GM19240 (cell line): ENCODE measurements around the gene OSBPL6.
"Not testable (repeated sequence)": the region's sequence is repeated elsewhere in the genome, so short reads cannot be mapped to it uniquely, and the experiment has no call there.

ENCODE experiments used
- DNase-seq: peaks from one replicate; pipeline ENCODE4 v3.0.0; 2011; ENCODE audit warnings: low spot score; ENCODE audit not compliant: insufficient read length

OSBPL6 gene

DNA sequence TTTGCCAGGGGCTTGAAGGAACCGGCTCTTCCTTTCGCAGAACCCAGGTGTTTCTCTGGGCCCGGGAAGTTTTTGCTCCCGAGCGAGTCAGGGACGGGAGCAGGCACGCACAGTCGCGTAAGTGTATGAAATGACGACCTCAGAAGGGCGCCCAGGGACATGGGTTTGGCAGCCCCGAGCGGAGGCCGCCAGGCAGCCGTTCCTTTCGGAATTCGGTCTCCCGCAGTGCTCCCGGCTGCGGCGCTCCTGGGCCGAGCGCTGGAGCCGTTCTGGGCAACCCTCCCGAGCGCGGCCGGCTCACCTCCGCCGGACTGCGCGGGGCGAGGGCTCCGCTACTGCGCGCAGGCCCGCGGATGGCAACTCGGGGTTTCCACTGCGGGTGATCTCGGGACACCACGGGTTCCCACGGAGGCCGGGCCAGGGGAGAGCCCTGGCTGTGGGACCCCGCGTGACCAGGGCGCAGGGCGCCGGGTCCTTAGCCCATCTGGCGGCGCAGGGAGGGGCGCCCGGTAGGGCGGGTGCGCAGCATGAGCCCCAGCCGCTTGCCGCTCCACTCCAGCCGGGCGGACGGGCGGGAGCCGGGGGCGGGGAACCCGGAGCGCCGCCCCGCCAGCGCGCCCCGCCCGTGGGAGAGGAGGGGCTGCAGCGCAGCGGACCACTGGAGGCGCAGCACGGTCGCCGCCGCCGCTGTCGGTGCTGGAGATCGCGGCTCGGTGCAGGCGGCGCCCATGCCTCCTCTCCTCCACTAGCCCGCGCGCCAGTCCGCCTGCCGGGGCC, at the start of gene OSBPL6:
TSS of gene OSBPL6 (plus strand) at position 690 of the 777 bp plus-strand sequence. CDS start 111,673 bp downstream, outside the sequence.
- DNase-seq: peak; percentile 52

DNA sequence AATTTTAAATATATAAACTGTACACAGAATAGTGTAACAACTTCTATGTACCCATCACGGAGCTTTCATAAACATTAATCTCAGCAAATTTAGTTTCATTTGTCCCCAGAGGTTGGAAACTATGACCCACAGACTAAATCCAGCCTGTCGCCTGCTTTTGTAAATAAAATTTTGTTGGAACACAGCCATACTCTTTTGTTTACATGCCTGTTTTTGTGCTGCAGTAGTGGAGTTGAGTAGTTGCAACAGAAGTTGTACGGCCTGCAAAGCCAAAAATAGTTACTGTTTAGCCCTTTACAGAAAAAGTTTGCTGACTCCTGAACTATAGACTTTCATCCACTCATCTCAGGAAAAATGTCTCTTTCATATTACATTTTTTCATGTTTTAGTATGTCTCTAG, 42.3 kb upstream of the OSBPL6 start:
- DNase-seq: no peak

DNA sequence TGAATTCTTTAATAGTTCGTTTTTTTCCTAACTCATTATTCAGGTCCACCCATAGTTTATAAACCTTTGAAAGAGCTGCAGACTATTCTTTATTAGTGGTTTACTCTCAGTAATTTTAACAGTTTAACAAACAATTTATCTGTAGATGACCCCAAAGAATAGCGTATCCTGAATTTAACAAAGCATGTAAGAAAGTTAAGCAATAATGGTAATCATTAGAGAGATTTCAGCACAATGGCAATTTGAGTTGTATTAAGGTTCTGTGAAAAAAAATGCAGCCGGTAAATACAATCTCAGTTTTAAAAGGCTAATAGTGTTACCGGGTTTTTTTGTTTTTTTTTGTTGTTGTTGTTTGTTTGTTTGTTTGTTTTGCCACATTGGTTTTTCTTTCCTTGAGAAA, 41.8 kb upstream of the OSBPL6 start:
- DNase-seq: no peak

DNA sequence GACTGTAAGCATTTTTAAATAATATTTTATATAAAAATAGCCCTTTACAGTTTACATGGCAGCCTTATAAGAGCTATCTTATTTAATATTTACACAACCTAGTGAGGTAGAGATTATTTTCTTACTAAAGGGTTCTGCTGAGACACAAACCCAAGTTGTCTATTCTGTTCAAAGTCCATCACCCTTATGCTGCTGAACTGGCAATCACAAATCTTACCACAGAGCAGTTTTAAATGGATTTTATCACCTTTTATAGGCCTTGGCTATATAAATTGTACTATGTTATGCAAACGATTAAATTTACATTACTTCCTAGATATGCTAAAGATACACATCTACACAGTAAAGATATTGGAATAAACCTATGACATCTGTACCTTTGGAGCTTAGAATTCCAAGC, 41.3 kb upstream of the OSBPL6 start:
- no peak for DNase-seq

DNA sequence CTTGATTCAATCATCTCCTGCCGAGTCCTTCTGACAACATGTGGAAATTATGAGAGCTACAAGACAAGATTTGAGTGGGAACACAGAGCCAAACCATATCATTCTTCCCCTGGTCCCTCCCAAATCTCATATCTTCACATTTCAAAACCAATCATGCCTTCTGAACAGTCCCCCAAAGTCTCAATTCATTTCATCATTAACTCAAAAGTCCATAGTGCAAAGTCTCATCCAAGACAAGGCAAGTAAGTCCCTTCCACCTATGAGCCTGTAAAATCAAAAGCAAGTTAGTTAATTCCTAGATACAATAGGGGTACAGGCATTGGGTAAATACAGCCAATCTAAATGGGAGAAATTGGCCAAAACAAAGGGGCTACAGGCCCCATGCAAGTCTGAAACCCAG, 40.4 kb upstream of the OSBPL6 start:
- DNase-seq: not testable (repeated sequence)

DNA sequence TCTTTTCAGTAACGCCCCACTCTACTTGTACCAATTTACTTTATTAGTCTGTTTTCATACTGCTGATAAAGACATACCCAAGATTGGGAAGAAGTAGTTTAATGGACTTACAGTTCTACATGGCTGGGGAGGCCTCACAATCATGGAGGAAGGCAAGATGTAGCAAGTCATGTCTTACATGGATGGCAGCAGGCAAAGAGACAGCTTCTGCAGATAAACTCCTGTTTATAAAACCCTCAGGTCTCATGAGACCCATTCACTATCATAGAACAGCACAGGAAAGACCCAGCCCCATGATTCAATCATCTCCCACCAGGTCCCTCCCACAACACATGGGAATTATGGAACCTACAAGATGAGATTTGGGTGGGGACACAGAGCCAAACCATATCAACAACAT, 38.8 kb upstream of the OSBPL6 start:
- no peak for DNase-seq

DNA sequence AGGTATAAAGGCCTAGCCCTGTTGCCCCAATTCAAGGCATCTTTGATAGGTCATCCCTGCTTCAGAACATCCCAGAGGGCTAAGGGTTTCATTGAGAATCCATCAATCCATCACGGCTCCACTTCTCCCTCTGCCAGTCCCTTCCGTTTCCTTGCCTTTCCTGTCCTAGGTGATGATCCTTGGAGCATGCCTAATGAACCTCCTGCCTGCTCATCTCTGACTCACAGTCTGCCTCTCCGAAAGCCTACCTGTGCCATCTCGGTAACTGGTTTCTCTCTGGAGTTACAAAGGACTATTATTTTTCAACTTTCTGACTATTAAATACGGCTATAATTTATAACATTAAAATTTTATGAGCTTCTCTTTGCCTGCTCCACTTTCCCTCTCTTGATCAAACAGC, 36.7 kb upstream of the OSBPL6 start:
- DNase-seq: no peak

DNA sequence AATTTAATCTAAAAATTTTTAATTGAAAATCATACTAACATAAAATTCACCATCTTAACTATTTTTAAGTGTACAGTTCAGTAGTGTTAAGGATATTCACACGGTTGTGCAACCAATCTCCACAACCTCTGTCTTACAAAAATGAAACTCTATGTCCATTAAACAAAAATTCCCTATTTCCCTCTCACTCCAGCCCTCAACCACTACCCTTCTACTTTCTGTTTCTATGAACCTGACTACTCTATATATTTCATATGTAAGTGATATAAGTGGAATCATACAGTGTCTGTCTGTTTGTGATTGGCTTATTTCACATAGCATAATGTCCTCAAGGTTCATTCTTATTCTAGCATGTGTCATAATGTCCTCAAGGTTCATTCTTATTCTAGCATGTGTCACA, 34.3 kb upstream of the OSBPL6 start:
- no peak for DNase-seq

DNA sequence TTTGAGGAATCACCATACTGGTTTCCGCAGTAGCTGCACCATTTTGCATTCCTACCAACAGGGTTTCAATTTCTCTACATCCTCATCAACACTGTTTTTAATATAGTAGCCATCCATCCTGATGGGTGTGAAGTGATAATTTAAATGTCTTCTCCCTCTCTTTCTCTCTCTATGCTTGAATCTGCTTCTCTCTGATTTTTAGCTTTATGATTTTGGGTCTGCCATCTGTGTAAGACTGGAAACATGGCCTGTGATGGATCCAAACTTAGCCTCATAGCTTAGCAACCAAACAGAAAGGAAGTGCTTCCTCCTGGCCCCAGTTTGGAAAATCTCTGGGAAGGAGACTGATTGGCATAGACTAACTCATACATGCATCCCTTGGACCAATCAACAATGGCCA, 33.7 kb upstream of the OSBPL6 start:
- no peak for DNase-seq

DNA sequence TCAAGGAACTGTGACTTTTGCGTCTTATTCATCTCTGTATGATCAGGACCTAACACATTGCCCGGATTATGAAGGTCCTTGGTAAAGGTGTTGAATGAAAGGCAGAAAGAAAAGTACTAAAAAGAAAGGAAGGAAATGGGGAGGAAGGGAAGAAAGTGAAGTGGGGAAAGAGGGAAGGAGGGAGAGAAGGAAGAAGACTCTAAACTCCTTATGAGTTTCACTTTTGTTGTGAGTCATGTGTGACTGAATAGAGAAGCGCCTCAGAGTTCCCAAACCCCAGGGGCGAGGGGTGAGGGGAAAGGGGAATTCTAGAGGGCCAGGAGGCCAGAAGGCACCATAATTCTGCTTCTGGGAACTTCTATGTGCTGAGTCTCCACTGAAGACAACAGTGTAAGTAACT, 30.9 kb upstream of the OSBPL6 start:
- no peak for DNase-seq

DNA sequence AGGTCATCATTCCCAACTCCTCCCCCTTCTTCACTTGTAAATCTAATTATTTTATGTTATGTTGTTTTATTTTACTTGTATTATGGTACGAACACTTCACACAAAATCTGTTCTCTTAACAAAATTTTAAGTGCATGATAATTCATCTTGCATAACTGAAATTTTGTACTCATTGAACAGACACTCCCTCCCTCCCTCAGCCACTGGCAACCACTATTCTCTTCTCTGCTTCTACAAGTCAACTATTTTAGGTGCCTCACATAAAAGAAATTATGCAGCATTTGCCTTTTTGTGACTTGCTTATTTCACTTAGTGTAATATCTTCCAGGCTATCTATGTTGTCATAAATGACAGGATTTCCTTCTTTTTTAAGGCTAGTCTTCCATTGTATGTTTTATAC, 30.4 kb upstream of the OSBPL6 start:
- no peak for DNase-seq

DNA sequence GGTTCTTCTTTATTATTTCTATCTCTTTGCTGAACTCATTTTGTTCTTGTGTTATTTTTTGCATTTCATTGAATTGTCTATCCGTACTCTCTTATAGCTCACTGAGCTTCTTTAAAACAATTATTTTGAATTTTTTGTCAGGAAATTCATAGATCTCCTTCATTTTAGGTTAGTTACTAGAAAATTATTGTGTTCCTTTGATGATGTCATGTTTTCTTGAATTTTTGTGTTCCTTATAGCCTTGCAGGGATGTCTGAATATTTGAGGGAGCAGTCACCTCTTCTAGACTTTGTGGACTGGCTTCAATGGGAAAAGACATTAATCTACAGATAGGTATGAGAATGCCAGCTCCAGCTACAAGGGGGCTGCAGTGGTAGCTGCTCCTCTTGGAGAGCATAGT, 20.7 kb upstream of the OSBPL6 start:
- DNase-seq: no peak

DNA sequence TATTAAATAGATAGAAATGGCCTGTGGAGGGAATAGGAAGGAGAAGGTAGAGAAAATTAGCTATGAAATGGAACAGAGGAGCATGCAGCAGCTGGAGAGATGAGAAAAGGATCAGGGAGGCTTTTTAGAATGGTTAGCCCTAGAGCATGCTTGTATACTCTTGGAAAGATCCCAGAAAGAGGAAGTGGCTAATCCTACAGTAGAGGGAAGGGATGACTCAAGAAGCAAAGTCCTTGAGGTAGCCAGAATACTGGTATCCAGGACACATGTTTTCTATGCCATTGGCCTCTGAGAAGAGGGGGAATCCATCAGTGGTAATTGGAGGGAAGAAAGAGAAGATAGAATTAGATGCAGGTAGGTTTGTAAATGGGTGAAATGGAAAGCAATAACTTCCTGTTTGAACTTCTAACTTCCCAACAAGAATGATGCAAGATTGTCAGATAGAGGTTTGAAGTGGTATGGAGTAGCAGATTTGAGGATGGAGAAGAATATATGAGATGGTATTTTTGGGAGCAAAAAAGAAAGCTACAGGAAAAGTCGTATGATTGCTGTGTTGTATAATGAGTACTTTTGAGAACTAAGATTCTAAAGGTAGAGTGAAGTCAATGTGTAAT, 17.1 kb upstream of the OSBPL6 start:
- no peak for DNase-seq

DNA sequence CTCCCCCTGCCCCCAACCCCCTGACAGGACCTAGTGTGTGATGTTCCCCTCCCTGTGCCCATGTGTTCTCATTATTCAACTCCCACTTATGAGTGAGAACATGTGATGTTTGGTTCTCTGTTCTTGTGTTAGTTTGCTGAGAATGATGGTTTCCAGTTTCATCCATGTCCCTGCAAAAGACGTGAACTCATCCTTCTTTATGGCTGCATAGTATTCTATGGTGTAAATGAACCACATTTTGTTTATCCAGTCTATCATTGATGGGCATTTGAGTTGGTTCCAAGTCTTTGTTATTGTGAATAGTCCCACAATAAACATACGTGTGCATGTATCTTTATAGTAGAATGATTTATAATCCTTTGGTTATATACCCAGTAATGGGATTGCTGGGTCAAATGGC, 13.7 kb upstream of the OSBPL6 start:
- not testable (repeated sequence) for DNase-seq

DNA sequence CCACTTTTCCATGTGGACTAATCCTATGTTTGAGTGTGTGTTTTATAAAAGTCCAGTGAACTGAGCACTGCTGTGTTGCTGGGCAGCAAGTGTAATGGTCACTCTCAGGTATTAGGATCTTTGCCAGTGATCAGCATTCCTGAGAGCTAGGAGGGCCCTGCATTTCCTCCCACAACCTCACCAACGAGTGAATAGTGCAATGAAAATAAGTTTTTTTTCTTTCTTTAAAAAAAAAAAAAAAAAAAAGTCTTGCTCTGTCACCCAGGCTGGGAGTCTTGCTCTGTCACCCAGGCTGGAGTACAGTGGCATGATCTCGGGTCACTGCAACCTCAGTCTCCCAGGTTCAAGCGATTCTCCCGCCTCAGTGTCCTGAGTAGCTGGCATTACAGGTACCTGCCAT, 6.5 kb upstream of the OSBPL6 start:
- no peak for DNase-seq

DNA sequence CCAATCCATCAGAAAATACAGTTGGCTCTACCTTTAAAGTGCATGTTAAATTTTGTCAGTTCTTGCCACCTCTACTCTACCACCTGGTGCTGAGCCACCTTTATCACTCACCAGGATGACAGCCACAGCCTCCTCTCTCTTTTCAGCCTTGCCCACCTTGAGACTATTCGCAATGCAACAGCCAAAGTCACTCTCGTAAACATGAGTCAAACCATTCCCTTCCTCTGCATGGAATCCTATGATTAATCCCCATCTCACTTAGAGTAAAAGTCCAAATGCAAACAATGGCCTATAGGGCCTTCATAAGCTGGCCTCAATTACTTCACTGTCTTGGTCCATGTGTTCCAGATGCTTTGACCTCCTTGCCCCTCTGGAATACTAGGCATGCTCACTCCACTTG, 5.8 kb upstream of the OSBPL6 start:
- DNase-seq: no peak

DNA sequence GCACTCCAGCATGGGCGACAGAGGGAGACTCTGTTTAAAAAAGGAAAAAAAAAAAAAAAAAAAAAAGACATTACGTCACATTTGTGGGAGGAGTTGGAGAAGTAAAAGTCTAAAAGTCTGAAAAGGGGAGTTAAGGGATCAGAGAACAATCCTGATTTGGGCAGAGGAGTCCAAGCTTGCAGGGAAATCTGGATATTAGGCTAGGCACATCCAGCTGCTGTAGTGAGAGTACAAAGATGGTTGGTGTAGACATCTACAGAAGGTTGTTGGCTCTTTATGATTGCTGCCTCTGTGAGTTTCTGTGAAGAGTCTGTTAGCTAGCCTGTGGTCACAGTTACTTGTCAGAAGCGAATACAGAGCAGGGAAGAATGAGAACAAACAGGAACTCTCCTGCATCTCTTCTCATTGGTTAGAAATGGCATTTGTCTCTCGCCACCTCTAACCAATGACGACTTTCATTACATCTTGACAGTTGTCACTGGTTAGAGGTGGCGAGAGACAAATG, 3.3 kb upstream of the OSBPL6 start:
- DNase-seq: no peak

DNA sequence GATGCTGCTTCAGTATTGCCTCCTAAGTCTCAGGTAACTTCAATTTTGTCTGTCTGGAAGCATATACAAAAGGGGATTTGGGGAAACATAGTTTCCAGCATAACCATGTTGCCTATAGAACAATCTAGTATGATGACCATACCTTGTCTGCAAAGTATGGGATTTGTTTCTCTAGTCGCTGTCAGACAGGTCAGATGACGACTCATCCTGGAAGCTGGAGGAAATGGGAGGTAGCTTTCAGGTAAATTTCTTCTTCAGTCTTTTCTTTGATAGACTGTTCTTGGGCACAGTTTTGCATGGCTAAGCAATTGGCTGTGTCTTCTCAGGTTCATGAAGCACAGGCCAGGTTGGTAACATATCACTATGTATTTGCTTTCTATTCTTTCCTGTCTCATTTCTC, 2.8 kb upstream of the OSBPL6 start:
- no peak for DNase-seq

DNA sequence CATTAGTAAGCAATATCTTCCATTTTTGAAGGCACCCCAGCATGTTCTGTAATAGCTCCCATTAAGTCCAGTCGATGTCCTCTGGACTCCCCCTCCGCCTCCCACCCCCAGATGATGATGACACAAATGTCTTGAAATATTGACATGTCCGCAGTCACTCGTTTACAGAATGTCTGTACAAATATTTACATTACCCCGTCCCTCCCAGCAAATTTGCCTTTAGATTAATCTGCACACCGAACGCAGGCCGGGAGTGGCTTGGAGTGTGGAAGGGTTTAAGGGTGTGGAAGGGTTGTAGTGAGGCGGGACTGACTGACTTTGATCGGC, 853 bp upstream of the OSBPL6 start:
- no peak for DNase-seq

DNA sequence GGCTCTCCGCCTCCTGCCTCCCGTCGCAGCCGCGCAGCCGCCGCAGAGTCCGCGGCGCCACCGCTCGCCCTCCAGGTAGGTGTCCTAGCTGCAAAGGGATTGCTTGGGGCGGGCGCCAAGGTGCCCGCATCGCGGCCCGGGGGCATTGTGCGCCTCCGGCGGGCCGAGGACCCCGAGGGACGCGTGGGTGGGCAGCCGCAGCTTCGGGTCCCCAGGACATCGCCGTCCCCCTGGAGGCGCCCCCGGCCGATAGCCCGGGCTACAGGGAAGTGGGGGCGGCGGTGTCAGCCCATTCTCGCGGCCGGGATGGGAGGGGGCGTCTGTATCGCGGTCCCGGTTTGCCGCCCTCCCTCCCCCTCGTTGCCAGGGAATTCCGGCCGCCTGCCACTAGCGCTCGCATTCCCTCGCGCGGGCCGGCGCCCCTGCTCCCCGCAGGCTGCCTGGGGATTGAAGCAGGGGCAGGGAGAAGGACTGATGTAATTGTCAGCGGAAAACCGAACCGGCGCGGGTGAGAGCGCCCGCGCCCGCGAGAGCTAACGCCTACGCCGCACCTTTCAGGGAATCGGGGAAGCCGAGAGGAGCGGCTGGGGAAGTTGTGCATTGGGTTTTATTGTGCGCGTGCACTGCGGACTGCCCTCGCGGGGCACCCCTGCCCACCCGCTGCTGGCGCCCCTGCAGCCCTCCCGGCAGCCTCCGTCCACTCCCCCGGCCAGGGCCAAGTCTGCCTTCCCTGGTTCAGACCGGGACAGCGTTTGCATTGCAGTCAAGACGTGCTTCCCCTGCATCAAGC, 483 bp downstream of the OSBPL6 start:
- DNase-seq: no peak

DNA sequence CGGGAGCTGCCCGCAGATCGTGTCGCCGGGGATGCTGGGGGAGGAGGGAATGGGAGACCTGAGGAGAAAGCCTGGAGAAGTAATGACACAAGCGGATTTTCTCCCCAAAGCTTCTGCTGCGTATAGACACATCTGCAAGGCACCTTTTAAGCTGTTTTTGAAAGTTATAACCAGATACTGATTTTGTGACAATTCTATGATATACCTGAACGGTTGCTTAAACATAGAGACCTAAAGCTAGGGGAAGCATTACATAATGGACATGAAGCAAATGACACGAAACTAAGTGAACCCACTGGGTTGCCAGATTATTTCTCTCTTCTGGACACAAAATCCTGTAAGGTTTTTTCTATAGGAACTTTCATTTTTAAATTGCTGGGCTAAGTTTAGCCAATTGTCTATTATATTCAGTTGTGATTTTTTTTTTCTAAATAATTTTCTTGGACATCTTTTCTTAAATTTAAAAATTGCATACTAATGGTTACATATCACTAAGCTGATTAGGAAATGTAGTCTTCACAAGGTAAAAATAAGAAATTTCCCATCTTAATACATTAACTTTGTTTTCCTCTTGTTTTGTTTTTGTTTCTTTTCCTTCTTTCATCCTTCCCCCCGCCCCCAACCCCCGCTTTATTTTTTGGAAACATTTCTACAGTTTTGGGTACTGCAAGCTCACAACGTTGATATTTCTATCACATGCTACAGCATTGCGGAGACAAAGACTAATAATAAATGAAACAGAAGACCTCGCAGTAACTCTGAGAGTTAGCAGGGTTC, 1.3 kb downstream of the OSBPL6 start:
- no peak for DNase-seq

DNA sequence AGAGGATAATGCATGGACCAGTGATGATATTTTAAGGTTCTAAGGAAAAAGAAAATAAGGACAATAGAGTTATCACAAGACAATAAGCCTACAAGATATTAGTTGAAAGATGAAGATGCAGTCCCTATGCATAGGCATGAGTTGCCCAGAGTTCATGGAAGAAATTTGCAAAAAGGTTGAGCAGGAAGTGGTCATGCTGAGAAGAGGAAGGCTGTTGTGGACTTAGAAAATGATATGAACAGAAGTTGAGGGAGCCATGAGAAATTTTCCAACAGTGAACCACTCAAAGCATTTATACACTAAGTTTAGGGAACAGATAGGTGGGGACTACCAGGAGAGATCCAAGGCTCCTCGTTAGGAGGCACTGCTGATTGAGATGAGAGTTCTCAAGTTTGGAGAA, 3.5 kb downstream of the OSBPL6 start:
- DNase-seq: no peak
